Activated CD4-positive, alpha-beta T cell treated with anti-CD3 and anti-CD28 coated beads, Interleukin-2, amount 10 ng/mL, durations not matched to agents 7 days and 5 days (primary cell): ENCODE data around the gene SRC. TPM values are rescaled to one million over a fixed set of nuclear protein-coding genes. Genes with fewer than 3 reads are reported as not detected.

Experiments used
- CTCF ChIA-PET: fragments of 350-600 bp; sonication (Branson Sonifier 250); formaldehyde crosslinking; loops from one replicate; lab custom pipeline; 2021; ENCODE audit warnings: antibody characterized with exemption; lab: Charles Lee
- POLR2A ChIA-PET: fragments of 350-600 bp; sonication (Branson Sonifier 250); formaldehyde crosslinking; loops from one replicate; lab custom pipeline; 2021; ENCODE audit warnings: antibody characterized with exemption; lab: Charles Lee
- DNase-seq: peaks from one replicate; pipeline ENCODE4 v3.0.0-alpha.2; 2020
- H3K27ac Mint-ChIP-seq: one replicate; pipeline ENCODE4 v1.8.0; 2021; ENCODE audit warnings: mild to moderate bottlenecking, moderate library complexity, mixed read lengths
- H3K27me3 Mint-ChIP-seq: one replicate; pipeline ENCODE4 v1.8.0; 2021; ENCODE audit warnings: mixed read lengths
- H3K36me3 Mint-ChIP-seq: one replicate; pipeline ENCODE4 v1.8.0; 2021; ENCODE audit warnings: low read depth, mixed read lengths
- H3K4me1 Mint-ChIP-seq: one replicate; pipeline ENCODE4 v1.8.0; 2021; ENCODE audit warnings: mixed read lengths
- H3K4me3 Mint-ChIP-seq: one replicate; pipeline ENCODE4 v1.8.0; 2021; ENCODE audit warnings: mild to moderate bottlenecking, moderate library complexity, mixed read lengths
- H3K9me3 Mint-ChIP-seq: one replicate; pipeline ENCODE4 v1.8.0; 2021; ENCODE audit warnings: mixed read lengths
- total RNA-seq, 2 experiments: library from RNA; stranded (reverse); gene quantifications; one replicate each; pipeline ENCODE4 v1.2.3, GENCODE V29; 2021

The SRC gene
- total RNA-seq, 2 experiments from 2014 or later, result 2.1 to 2.6 TPM

DNA sequence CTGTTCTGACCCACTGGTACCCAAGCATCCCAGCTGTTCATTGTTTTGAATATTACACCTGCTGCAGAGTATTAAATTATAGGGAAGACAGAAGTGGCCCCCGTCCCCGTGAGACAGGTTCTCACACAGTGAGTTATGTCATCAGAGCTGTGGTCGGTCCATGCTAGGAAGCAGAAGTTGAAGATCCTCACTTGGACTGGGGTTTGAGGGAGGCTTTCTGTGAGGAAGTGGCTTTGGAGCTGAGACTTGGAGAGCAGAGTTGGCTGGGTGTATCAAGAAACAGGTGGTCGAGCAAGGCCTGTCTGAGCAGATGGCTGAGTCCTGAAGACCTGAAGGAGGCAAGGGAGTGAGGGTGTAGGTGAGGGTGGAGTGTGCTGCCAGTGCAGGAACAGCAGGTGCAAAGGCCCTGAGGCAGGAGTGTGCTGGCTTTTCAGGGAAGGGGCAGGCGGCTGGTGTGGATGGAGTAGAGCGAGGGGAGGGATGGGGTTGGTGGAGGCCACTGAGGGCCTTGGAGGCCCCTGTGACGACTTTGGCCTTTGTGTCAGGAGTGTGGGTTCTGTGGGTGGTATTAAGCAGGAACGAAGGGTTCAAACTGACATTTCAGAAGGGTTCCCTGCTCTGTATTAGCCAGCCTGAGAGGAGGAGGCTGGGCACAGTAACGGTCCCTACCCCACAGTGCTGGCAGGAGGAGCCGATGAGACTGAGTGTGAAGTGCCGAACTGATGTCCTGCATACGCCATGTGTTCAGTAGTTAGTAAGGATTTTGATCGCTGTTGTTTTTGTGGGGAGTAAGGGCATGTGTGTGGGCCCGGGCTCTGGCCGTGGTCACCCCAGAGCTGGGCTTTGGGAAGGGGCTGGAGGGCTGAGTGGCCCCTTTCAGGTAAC is 11.8 kb downstream of the SRC start:
- no peak overlapping the region for H3K27ac Mint-ChIP-seq
- CTCF ChIA-PET, result interaction anchor here (1.0 kb wide), 2 partner anchors 10 to 186 kb away, joined by 3 to 4 read pairs; no protein-coding TSS in a partner anchor
- no peaks in the 10 kb centered on the region for H3K27me3 Mint-ChIP-seq
- H3K4me1 Mint-ChIP-seq, result no peaks in the 10 kb centered on the region
- no peak for DNase-seq
- H3K36me3 Mint-ChIP-seq, result no peaks in the 10 kb centered on the region
- POLR2A ChIA-PET, result no interaction called here
- H3K9me3 Mint-ChIP-seq, result no peaks in the 10 kb centered on the region
- no peak overlapping the region for H3K4me3 Mint-ChIP-seq

- ChIA-PET POLR2A (no interaction called here), CTCF (interaction anchor here (0.6 to 1.3 kb wide), 2 partner anchors 23 to 127 kb away, joined by 5 to 7 read pairs; no protein-coding TSS in a partner anchor)
- Mint-ChIP-seq H3K36me3 (no peaks in the 10 kb centered on the region), H3K27me3 (no peaks in the 10 kb centered on the region), H3K9me3 (no peaks in the 10 kb centered on the region), H3K27ac (no peak overlapping the region), H3K4me3 (no peak overlapping the region), H3K4me1 (no peaks in the 10 kb centered on the region)
- no peak for DNase-seq
Measured at GRCh38 chr20:37358366-37359150, 12.6 kb downstream of the SRC start.

GRCh38 chr20:37359331-37359730 is 13.4 kb downstream of the SRC start:
- Mint-ChIP-seq H3K36me3 (no peaks in the 10 kb centered on the region), H3K27ac (no peak overlapping the region), H3K27me3 (no peaks in the 10 kb centered on the region), H3K9me3 (no peaks in the 10 kb centered on the region), H3K4me1 (no peaks in the 10 kb centered on the region), H3K4me3 (no peak overlapping the region)
- DNase-seq, result no peak
- ChIA-PET CTCF (interaction anchor here (1.3 kb wide), 1 partner anchor 24 kb away, joined by 7 read pairs; no protein-coding TSS in a partner anchor), POLR2A (no interaction called here)

- no peaks in the 10 kb centered on the region for H3K4me1 Mint-ChIP-seq
- no peak overlapping the region for H3K4me3 Mint-ChIP-seq
- ChIA-PET POLR2A (no interaction called here), CTCF (interaction anchor here (1.1 to 1.3 kb wide), 2 partner anchors 11 to 25 kb away, joined by 5 to 7 read pairs; no protein-coding TSS in a partner anchor)
- DNase-seq, result no peak
- no peak overlapping the region for H3K27ac Mint-ChIP-seq
- H3K27me3 Mint-ChIP-seq, result no peaks in the 10 kb centered on the region
- no peaks in the 10 kb centered on the region for H3K9me3 Mint-ChIP-seq
- no peaks in the 10 kb centered on the region for H3K36me3 Mint-ChIP-seq
Measured at GRCh38 chr20:37359836-37360235, 13.9 kb downstream of the SRC start.

DNA sequence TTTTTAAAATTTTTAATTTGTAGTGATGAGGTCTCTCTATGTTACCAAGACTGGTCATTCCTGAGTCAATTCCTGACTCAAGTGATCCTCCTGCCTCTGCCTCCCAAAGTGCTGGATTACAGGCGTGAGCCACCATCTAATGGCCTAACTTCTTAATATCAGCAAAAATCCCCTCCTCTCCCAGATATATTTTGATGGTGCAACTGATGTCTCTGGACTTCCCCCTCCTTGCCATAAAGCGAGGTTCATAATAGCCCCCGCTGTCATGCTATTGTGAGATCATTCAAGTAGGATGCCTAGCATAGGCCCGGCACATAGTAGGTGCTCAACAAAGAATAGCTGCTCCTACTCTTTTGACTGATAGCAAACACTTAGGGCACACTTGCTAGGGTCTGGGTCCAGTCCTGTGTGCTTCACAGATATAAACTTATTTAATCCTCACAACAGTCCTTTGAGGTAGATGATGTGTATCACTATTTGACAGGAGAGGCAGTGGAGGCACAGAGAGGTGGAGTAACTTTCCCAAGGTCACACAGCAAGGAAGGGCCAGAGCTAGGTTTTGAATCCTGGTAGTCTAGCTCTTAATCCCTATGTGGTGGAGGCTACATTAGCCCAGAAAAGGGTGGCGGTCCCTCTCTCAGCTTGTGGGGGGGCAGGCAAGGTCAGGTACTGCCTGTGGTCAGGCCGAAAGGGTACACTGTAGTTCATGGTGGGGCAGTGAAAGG is 14.6 kb downstream of the SRC start:
- Mint-ChIP-seq H3K4me3 (no peak overlapping the region), H3K27ac (no peak overlapping the region), H3K27me3 (no peaks in the 10 kb centered on the region), H3K4me1 (no peaks in the 10 kb centered on the region), H3K9me3 (no peaks in the 10 kb centered on the region), H3K36me3 (no peaks in the 10 kb centered on the region)
- no peak for DNase-seq
- ChIA-PET POLR2A (no interaction called here), CTCF (interaction anchor here (0.9 to 1.1 kb wide), 2 partner anchors 10 to 12 kb away, joined by 3 to 5 read pairs; no protein-coding TSS in a partner anchor)

GRCh38 chr20:37361336-37361735 is 15.4 kb downstream of the SRC start:
- peaks cover 2% of the 10 kb centered on the region for H3K9me3 Mint-ChIP-seq
- H3K4me3 Mint-ChIP-seq, result no peak overlapping the region
- DNase-seq, result no peak
- H3K4me1 Mint-ChIP-seq, result no peaks in the 10 kb centered on the region
- no peaks in the 10 kb centered on the region for H3K36me3 Mint-ChIP-seq
- CTCF ChIA-PET, result interaction anchor here (0.9 kb wide), 1 partner anchor 13 kb away, joined by 3 read pairs; no protein-coding TSS in a partner anchor
- no peak overlapping the region for H3K27ac Mint-ChIP-seq
- no peaks in the 10 kb centered on the region for H3K27me3 Mint-ChIP-seq
- POLR2A ChIA-PET, result no interaction called here

DNA sequence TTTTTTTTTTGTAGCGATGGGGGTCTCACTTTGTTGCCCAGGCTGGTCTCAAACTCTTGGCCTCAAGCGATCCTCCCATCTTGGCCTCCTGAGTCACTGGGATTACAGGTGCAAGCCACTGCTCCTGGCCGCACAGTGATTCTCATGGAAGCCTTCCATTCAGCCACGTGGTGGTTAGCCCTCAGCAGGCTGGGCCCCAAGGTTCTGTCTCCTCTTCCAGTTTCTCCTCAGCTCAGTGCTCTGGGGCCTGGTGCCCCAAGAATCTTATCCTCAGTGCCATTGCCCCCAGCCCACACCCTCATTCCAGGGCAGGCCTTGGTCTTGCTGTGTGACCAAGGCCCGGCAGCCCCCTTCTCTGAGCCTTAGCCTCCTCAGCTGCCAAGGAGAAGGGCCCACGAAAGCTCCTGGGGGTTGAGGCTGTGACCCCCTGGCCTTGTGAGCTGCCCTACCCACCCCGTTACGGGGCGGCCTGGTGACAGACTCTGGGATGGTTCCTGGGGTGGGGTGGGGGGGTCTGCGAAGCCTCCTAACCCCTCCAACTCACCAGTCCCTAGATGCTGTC is 16.4 kb downstream of the SRC start:
- ChIA-PET CTCF (no interaction called here), POLR2A (no interaction called here)
- H3K27me3 Mint-ChIP-seq, result no peaks in the 10 kb centered on the region
- H3K36me3 Mint-ChIP-seq, result no peaks in the 10 kb centered on the region
- no peak for DNase-seq
- peaks cover 2% of the 10 kb centered on the region for H3K9me3 Mint-ChIP-seq
- H3K4me1 Mint-ChIP-seq, result no peaks in the 10 kb centered on the region
- no peak overlapping the region for H3K4me3 Mint-ChIP-seq
- H3K27ac Mint-ChIP-seq, result no peak overlapping the region

- Mint-ChIP-seq H3K27me3 (no peaks in the 10 kb centered on the region), H3K36me3 (no peaks in the 10 kb centered on the region), H3K9me3 (peaks cover 2% of the 10 kb centered on the region), H3K4me1 (no peaks in the 10 kb centered on the region), H3K27ac (no peak overlapping the region), H3K4me3 (no peak overlapping the region)
- DNase-seq, result no peak
- POLR2A ChIA-PET, result no interaction called here
- CTCF ChIA-PET, result interaction anchor here (1.2 to 1.6 kb wide), 2 partner anchors 15 to 22 kb away, joined by 3 to 5 read pairs; no protein-coding TSS in a partner anchor
Measured at GRCh38 chr20:37362821-37363220, 16.9 kb downstream of the SRC start.

- no peaks in the 10 kb centered on the region for H3K27me3 Mint-ChIP-seq
- DNase-seq, result no peak
- H3K36me3 Mint-ChIP-seq, result no peaks in the 10 kb centered on the region
- H3K27ac Mint-ChIP-seq, result no peak overlapping the region
- peaks cover 2% of the 10 kb centered on the region for H3K9me3 Mint-ChIP-seq
- H3K4me1 Mint-ChIP-seq, result no peaks in the 10 kb centered on the region
- ChIA-PET CTCF (interaction anchor here (1.2 to 1.6 kb wide), 2 partner anchors 16 to 21 kb away, joined by 3 to 5 read pairs; no protein-coding TSS in a partner anchor), POLR2A (no interaction called here)
- H3K4me3 Mint-ChIP-seq, result no peak overlapping the region
Measured at GRCh38 chr20:37363221-37364012, 17.5 kb downstream of the SRC start.

- H3K36me3 Mint-ChIP-seq, result no peaks in the 10 kb centered on the region
- H3K9me3 Mint-ChIP-seq, result peaks cover 2% of the 10 kb centered on the region
- no peaks in the 10 kb centered on the region for H3K27me3 Mint-ChIP-seq
- ChIA-PET POLR2A (no interaction called here), CTCF (interaction anchor here (0.6 to 1.6 kb wide), 4 partner anchors 17 to 138 kb away, joined by 3 to 5 read pairs (median 3); no protein-coding TSS in a partner anchor)
- no peaks in the 10 kb centered on the region for H3K4me1 Mint-ChIP-seq
- no peak overlapping the region for H3K27ac Mint-ChIP-seq
- no peak overlapping the region for H3K4me3 Mint-ChIP-seq
- no peak for DNase-seq
Measured at GRCh38 chr20:37364013-37364926, 18.3 kb downstream of the SRC start.

- no peak overlapping the region for H3K27ac Mint-ChIP-seq
- CTCF ChIA-PET, result interaction anchor here (0.6 to 1.1 kb wide), 2 partner anchors 92 to 137 kb away, joined by 3 read pairs; no protein-coding TSS in a partner anchor
- no peak overlapping the region for H3K4me3 Mint-ChIP-seq
- DNase-seq, result no peak
- H3K36me3 Mint-ChIP-seq, result no peaks in the 10 kb centered on the region
- POLR2A ChIA-PET, result no interaction called here
- H3K27me3 Mint-ChIP-seq, result no peaks in the 10 kb centered on the region
- no peaks in the 10 kb centered on the region for H3K4me1 Mint-ChIP-seq
- peaks cover 2% of the 10 kb centered on the region for H3K9me3 Mint-ChIP-seq
Measured at GRCh38 chr20:37364927-37365272, 19.0 kb downstream of the SRC start.
